Adrenal gland (tissue), 5 donors: ENCODE measurements around the gene FAM9C.

ENCODE experiments used
- CTCF ChIP-seq, 6 experiments: fragments of 450-650 bp in 4 of 6; fragments of 200-600 bp in 2 of 6; sonication (generic) in 1 of 6; IDR thresholded peaks; 1 replicate in 5 of 6; 2 replicates in 1 of 6; pipeline versions ENCODE4 v1.5.1 to v1.8.0; 2016 to 2021; ENCODE audit warnings: antibody characterized with exemption in 6 of 6, mild to moderate bottlenecking in 2 of 6, moderate library complexity in 1 of 6
- POLR2A ChIP-seq, 2 donors: fragments of 450-650 bp; IDR thresholded peaks; one replicate each; pipeline ENCODE4 v1.6.1; 2017; ENCODE audit warnings: antibody characterized with exemption in 2 of 2, mild to moderate bottlenecking in 2 of 2, moderate library complexity in 1 of 2
- donor health status: DM: no; HTN: no; CAD: no.

GRCh38 chrX:12986164-12986779 is 58.1 kb downstream of the FAM9C start:
- TF ChIP-seq CTCF (IDR thresholded peaks at IDR 0.05) (no peak), POLR2A (IDR thresholded peaks at IDR 0.05) (no peak)
